Left ventricle myocardium inferior (tissue), 1 donor: ENCODE measurements around the gene SLC44A5. TPM values are rescaled to one million over a fixed set of nuclear protein-coding genes. Genes with fewer than 3 reads are reported as not detected.
"Not testable (repeated sequence)": the region's sequence is repeated elsewhere in the genome, so short reads cannot be mapped to it uniquely, and the experiment has no call there.

Source experiments
- DNase-seq: peaks from one replicate; pipeline ENCODE4 v3.0.0-alpha.2; 2020
- H3K27ac ChIP-seq: fragments of 200-600 bp; replicated peaks from 2 replicates; pipeline ENCODE4 v1.8.0; 2021
- H3K27me3 ChIP-seq: fragments of 200-600 bp; 2 replicates; pipeline ENCODE4 v1.8.0; 2021; ENCODE audit warnings: low read depth
- H3K36me3 ChIP-seq: fragments of 200-600 bp; 2 replicates; pipeline ENCODE4 v1.8.0; 2021
- H3K4me1 ChIP-seq: fragments of 200-600 bp; 2 replicates; pipeline ENCODE4 v1.8.0; 2021
- H3K4me3 ChIP-seq: fragments of 200-600 bp; 2 replicates; pipeline ENCODE4 v1.8.0; 2021; ENCODE audit warnings: mild to moderate bottlenecking, moderate library complexity
- H3K9me3 ChIP-seq: fragments of 200-600 bp; replicated peaks from 2 replicates; pipeline ENCODE4 v1.8.0; 2021
- CTCF ChIP-seq: fragments of 200-600 bp; IDR thresholded peaks from 2 replicates; pipeline ENCODE4 v1.8.0; 2021; ENCODE audit warnings: antibody characterized with exemption, mild to moderate bottlenecking, borderline replicate concordance
- intact Hi-C: fragments of 100-400 bp; cut with micrococcal nuclease; formaldehyde crosslinking; loops from one replicate; pipeline ENCODE4 v1.11.0; 2022
- total RNA-seq: library from RNA; stranded (reverse); fragmentation: NEBNext Ultra II Directional; extraction: Animal tissue kit (Norgen Biotek cat#: 25700); gene quantifications from one replicate; pipeline ENCODE4 v1.2.1, GENCODE V29; 2021
- donor health status: DM: no; HTN: yes; CAD: no; lungs with severe emphysema.

The SLC44A5 gene
- total RNA-seq, 1 donor from 2014 or later = 0.58 TPM

GRCh38 chr1:75484789-75485188 lies 126.1 kb downstream of the SLC44A5 start:
- no peak for TF ChIP-seq CTCF
- H3K27ac ChIP-seq = no peak overlapping the region
- H3K9me3 ChIP-seq = peaks cover 32% of the 10 kb centered on the region
- DNase-seq = no peak
- no peaks in the 10 kb centered on the region for H3K4me1 ChIP-seq
- no peaks in the 10 kb centered on the region for H3K27me3 ChIP-seq
- no peak overlapping the region for H3K4me3 ChIP-seq
- intact Hi-C loops = no loop called here
- no peaks in the 10 kb centered on the region for H3K36me3 ChIP-seq

GRCh38 chr1:75482951-75483350 lies 128.0 kb downstream of the SLC44A5 start:
- intact Hi-C loops = no loop called here
- no peaks in the 10 kb centered on the region for H3K36me3 ChIP-seq
- H3K9me3 ChIP-seq = peaks cover 32% of the 10 kb centered on the region
- no peak for TF ChIP-seq CTCF
- no peak for DNase-seq
- no peak overlapping the region for H3K27ac ChIP-seq
- H3K27me3 ChIP-seq = no peaks in the 10 kb centered on the region
- H3K4me3 ChIP-seq = no peak overlapping the region
- no peaks in the 10 kb centered on the region for H3K4me1 ChIP-seq

GRCh38 chr1:75476486-75476885 lies 134.4 kb downstream of the SLC44A5 start:
- H3K36me3 ChIP-seq, H3K27me3 ChIP-seq, H3K27ac ChIP-seq, intact Hi-C loops, DNase-seq, H3K4me3 ChIP-seq, H3K4me1 ChIP-seq: not testable (repeated sequence)
- peaks cover 11% of the 10 kb centered on the region for H3K9me3 ChIP-seq

GRCh38 chr1:75475696-75476095 lies 135.2 kb downstream of the SLC44A5 start:
- DNase-seq = no peak
- peaks cover 7% of the 10 kb centered on the region for H3K9me3 ChIP-seq
- H3K27me3 ChIP-seq = no peaks in the 10 kb centered on the region
- TF ChIP-seq CTCF = no peak
- no peak overlapping the region for H3K27ac ChIP-seq
- no peak overlapping the region for H3K4me3 ChIP-seq
- intact Hi-C loops = no loop called here
- H3K4me1 ChIP-seq = no peaks in the 10 kb centered on the region
- no peaks in the 10 kb centered on the region for H3K36me3 ChIP-seq

- Histone ChIP-seq H3K4me1 (no peaks in the 10 kb centered on the region), H3K9me3 (peaks cover 8% of the 10 kb centered on the region), H3K36me3 (no peaks in the 10 kb centered on the region), H3K4me3 (no peak overlapping the region), H3K27me3 (no peaks in the 10 kb centered on the region), H3K27ac (no peak overlapping the region)
- no peak for DNase-seq
- no peak for TF ChIP-seq CTCF
- intact Hi-C loops = no loop called here
Measured at GRCh38 chr1:75472971-75473603, 137.8 kb downstream of the SLC44A5 start.

- H3K4me3 ChIP-seq = no peak overlapping the region
- H3K36me3 ChIP-seq = no peaks in the 10 kb centered on the region
- peaks cover 12% of the 10 kb centered on the region for H3K9me3 ChIP-seq
- TF ChIP-seq CTCF = no peak
- no peak for DNase-seq
- no peak overlapping the region for H3K27ac ChIP-seq
- H3K27me3 ChIP-seq = no peaks in the 10 kb centered on the region
- intact Hi-C loops = no loop called here
- no peaks in the 10 kb centered on the region for H3K4me1 ChIP-seq
Measured at GRCh38 chr1:75472089-75472970, 138.6 kb downstream of the SLC44A5 start.
